GM15510 (cell line): Measurements from ENCODE around the gene PDK3.

Source experiments
- POLR2A ChIP-seq: IDR thresholded peaks from 3 replicates; pipeline ENCODE4 v1.6.1; 2011; ENCODE audit warnings: borderline replicate concordance; ENCODE audit not compliant: insufficient read length; ENCODE audit errors: extremely low read depth

The PDK3 gene

GRCh38 chrX:24498975-24499374 lies 33.9 kb downstream of the PDK3 start:
- TF ChIP-seq POLR2A = no peak

GRCh38 chrX:24506082-24506481 lies 41.0 kb downstream of the PDK3 start:
- no peak for TF ChIP-seq POLR2A

GRCh38 chrX:24508375-24508774 lies 43.3 kb downstream of the PDK3 start:
- TF ChIP-seq POLR2A = no peak

- TF ChIP-seq POLR2A = no peak
These were observed 48.3 kb downstream of the PDK3 start for GRCh38 chrX:24513416-24513815.

GRCh38 chrX:24515447-24515846 lies 50.4 kb downstream of the PDK3 start:
- TF ChIP-seq POLR2A = no peak

- no peak for TF ChIP-seq POLR2A
These were observed 55.4 kb downstream of the PDK3 start for GRCh38 chrX:24520472-24520871.

GRCh38 chrX:24525455-24525854 lies 60.4 kb downstream of the PDK3 start:
- no peak for TF ChIP-seq POLR2A

- no peak for TF ChIP-seq POLR2A
These were observed 61.5 kb downstream of the PDK3 start for GRCh38 chrX:24526616-24527015.

GRCh38 chrX:24528605-24529004 lies 63.5 kb downstream of the PDK3 start:
- no peak for TF ChIP-seq POLR2A

GRCh38 chrX:24536551-24536950 lies 71.5 kb downstream of the PDK3 start:
- TF ChIP-seq POLR2A = no peak

- TF ChIP-seq POLR2A = no peak
These were observed 77.7 kb downstream of the PDK3 start for GRCh38 chrX:24542756-24543155.

GRCh38 chrX:24547961-24548360 lies 82.9 kb downstream of the PDK3 start:
- TF ChIP-seq POLR2A = no peak

GRCh38 chrX:24550166-24550565 lies 85.1 kb downstream of the PDK3 start:
- no peak for TF ChIP-seq POLR2A

GRCh38 chrX:24553011-24553410 lies 87.9 kb downstream of the PDK3 start:
- TF ChIP-seq POLR2A = no peak

- TF ChIP-seq POLR2A = no peak
These were observed 96.0 kb downstream of the PDK3 start for GRCh38 chrX:24561121-24561520.

- TF ChIP-seq POLR2A = no peak
These were observed 98.4 kb downstream of the PDK3 start for GRCh38 chrX:24563291-24564010.

GRCh38 chrX:24566240-24566639 lies 101.2 kb downstream of the PDK3 start:
- TF ChIP-seq POLR2A = no peak
